Vagina (tissue), 2 donors: Measurements from ENCODE around the gene FSTL3.

ENCODE experiments used
- POLR2A ChIP-seq, 2 donors: fragments of 450-650 bp; IDR thresholded peaks; one replicate each; pipeline ENCODE4 v1.6.1; 2017; ENCODE audit warnings: antibody characterized with exemption in 2 of 2, mild to moderate bottlenecking in 2 of 2, moderate library complexity in 2 of 2
- POLR2AphosphoS5 ChIP-seq, 2 donors: sonication (generic); formaldehyde crosslinking; IDR thresholded peaks; one replicate each; pipeline ENCODE4 v1.9.0; 2017; ENCODE audit warnings: antibody characterized with exemption in 2 of 2, mild to moderate bottlenecking in 2 of 2, low read depth in 1 of 2; ENCODE audit not compliant: insufficient read depth in 1 of 2

DNA sequence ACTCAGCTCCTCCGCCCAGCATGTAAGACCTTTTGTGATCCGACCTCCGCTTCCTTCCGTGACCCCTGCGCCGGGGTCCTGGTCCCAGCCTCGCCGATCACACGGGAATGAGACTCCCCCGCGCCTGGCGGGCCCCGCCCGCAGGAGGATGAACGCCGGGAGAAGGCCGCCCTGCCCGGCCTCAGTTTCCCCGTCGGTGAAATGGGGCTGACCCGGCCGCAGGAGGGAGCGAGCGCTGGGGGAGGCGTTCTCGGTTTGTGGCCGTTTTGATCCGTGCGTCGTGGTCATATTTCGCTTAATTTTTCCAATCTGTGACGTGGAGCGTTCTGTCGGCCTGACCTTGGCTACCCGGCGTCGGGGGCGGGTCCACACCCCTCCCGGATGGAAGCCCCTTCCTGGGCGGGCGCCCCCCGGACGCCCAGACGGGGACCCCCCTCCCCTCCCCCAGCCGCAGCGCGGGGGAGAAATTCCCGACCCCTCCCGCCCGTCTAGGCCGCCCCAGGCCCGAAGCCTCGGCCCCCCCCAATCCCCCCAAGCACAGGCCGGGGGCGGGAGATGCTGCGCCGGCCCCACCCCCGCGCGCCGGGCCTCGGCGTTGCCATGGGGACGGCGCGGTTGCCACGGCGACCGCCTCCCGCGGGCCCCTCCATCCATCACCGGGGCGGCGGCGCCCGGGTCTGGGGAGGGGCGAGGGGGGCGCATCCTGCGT is 43.6 kb downstream of the FSTL3 start:
- no peak for TF ChIP-seq POLR2A (IDR thresholded peaks at IDR 0.05)
- TF ChIP-seq POLR2AphosphoS5 (IDR thresholded peaks at IDR 0.05; ENCODE audit: insufficient read depth in 1 of 2, low read depth in 1 of 2), result no peak
